K562 (cell line): Measurements from ENCODE around the gene UBALD2. TPM values are rescaled to one million over a fixed set of nuclear protein-coding genes. Genes with fewer than 3 reads are reported as not detected.

Source experiments
- IFI16 ChIP-seq: fragments of 250-450 bp; sonication (Bioruptor Pico); IDR thresholded peaks from 2 replicates; pipeline ENCODE4 v2.1.2; 2022; ENCODE audit warnings: mild to moderate bottlenecking, inconsistent platforms
- KDM2B ChIP-seq: fragments of 250-450 bp; sonication (Bioruptor Pico); IDR thresholded peaks from 2 replicates; pipeline ENCODE4 v1.8.0; 2021; ENCODE audit warnings: mild to moderate bottlenecking, moderate library complexity
- POLR2AphosphoS2 ChIP-seq: IDR thresholded peaks from 2 replicates; pipeline ENCODE4 v1.6.1; 2012; ENCODE audit warnings: low read length, improper control_type of control experiment
- RBBP5 ChIP-seq: fragments of 200-600 bp; sonication (generic); IDR thresholded peaks from 2 replicates; pipeline ENCODE4 v1.6.1; 2012; ENCODE audit warnings: borderline replicate concordance, mild to moderate bottlenecking, low read length, control low read depth, inconsistent platforms; ENCODE audit not compliant: insufficient read depth, poor library complexity, severe bottlenecking
- SIN3A ChIP-seq, 2 experiments: fragments of 150-350 bp in 1 of 2; IDR thresholded peaks; 2 replicates each; pipeline ENCODE4 v1.6.1; 2011 to 2016; ENCODE audit warnings: borderline replicate concordance in 2 of 2, low read depth in 2 of 2, low read length in 2 of 2, mild to moderate bottlenecking in 2 of 2, moderate library complexity in 2 of 2; ENCODE audit not compliant: control insufficient read depth in 1 of 2
- ZNF695 ChIP-seq: fragments of 450-650 bp; formaldehyde crosslinking; IDR thresholded peaks from 2 replicates; pipeline ENCODE4 v1.4.0; 2020; ENCODE audit warnings: mild to moderate bottlenecking, moderate library complexity
- polyA plus RNA-seq, 8 experiments: library from polyadenylated mRNA; depleted of rRNA in 4 of 8; stranded (reverse) in 5 of 8; unstranded in 3 of 8; fragments of >200 nt; fragmentation: Nextera tagmentation in 2 of 8; fragmentation: Illumina TruSeq in 1 of 8; extraction: Ambion mirVana in 2 of 8; extraction: Trizol in 1 of 8; gene quantifications; 2 replicates each; pipeline versions ENCODE4 v1.2.1 to v1.2.3, GENCODE V29; 2011 to 2014; ENCODE audit warnings: inconsistent platforms in 1 of 8, missing spikeins in 1 of 8
- total RNA-seq, 7 experiments: library from RNA; depleted of rRNA in 6 of 7; stranded (reverse); fragments of >200 nt in 6 of 7; fragmentation: Illumina TruSeq in 2 of 7; extraction: Trizol in 2 of 7; gene quantifications; 2 replicates each; pipeline versions ENCODE4 v1.2.1 to v1.2.3, GENCODE V29; 2011 to 2021; ENCODE audit warnings: low replicate concordance in 1 of 7
- TF ChIP-seq, protein P1 (sequence below): fragments of 200-600 bp; sonication (generic); IDR thresholded peaks from one replicate; pipeline ENCODE4 v1.6.1; 2012; ENCODE audit warnings: mild to moderate bottlenecking, low read depth, low read length, inconsistent platforms
- TF ChIP-seq, protein P2 (sequence below): fragments of 450-650 bp; IDR thresholded peaks from 2 replicates; pipeline ENCODE4 v1.6.1; 2016; ENCODE audit warnings: borderline replicate concordance
- TF ChIP-seq, protein P3 (sequence below): IDR thresholded peaks from 2 replicates; pipeline ENCODE4 v1.6.1; 2012; ENCODE audit warnings: low read depth, low read length, improper control_type of control experiment, borderline replicate concordance

Gene UBALD2
- total and polyA plus RNA-seq, 9 of the 15 experiments (the other 6 are each of a cell fraction or from before 2014, with no cell fraction given) = 2.3 to 94.1 (median 25.3) TPM

DNA sequence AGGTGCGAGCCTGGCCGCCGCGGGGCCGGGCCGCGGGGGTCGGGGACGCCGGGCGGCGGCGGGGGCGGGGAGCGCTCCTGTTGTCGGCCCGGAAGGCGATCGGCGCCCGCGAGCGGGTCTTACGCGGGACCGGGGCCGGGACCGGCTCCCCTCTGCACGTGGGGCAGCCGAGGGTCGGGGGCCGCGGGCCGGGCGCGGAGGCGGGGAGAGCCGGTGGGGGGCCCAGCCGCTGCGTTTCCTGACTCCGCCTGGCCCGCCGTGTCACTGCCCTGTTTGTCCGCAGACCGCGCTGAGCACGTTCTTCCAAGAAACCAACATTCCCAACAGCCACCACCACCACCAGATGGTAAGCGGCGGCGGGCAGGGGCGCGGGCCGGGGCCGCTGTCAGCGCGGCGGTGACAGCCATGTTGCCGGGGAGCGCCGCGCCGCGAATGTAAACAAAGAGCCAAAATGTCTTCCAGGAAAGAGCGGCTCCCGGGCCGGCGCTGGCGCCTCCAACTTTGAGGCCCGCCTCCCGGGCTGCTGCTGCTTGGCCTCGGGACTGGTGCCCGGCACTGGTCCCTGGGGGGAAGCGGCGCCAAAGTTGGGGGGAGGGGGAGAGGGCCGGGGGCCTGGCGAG, 586 bp downstream of the UBALD2 start (continued):
- TF ChIP-seq, protein P1, sequence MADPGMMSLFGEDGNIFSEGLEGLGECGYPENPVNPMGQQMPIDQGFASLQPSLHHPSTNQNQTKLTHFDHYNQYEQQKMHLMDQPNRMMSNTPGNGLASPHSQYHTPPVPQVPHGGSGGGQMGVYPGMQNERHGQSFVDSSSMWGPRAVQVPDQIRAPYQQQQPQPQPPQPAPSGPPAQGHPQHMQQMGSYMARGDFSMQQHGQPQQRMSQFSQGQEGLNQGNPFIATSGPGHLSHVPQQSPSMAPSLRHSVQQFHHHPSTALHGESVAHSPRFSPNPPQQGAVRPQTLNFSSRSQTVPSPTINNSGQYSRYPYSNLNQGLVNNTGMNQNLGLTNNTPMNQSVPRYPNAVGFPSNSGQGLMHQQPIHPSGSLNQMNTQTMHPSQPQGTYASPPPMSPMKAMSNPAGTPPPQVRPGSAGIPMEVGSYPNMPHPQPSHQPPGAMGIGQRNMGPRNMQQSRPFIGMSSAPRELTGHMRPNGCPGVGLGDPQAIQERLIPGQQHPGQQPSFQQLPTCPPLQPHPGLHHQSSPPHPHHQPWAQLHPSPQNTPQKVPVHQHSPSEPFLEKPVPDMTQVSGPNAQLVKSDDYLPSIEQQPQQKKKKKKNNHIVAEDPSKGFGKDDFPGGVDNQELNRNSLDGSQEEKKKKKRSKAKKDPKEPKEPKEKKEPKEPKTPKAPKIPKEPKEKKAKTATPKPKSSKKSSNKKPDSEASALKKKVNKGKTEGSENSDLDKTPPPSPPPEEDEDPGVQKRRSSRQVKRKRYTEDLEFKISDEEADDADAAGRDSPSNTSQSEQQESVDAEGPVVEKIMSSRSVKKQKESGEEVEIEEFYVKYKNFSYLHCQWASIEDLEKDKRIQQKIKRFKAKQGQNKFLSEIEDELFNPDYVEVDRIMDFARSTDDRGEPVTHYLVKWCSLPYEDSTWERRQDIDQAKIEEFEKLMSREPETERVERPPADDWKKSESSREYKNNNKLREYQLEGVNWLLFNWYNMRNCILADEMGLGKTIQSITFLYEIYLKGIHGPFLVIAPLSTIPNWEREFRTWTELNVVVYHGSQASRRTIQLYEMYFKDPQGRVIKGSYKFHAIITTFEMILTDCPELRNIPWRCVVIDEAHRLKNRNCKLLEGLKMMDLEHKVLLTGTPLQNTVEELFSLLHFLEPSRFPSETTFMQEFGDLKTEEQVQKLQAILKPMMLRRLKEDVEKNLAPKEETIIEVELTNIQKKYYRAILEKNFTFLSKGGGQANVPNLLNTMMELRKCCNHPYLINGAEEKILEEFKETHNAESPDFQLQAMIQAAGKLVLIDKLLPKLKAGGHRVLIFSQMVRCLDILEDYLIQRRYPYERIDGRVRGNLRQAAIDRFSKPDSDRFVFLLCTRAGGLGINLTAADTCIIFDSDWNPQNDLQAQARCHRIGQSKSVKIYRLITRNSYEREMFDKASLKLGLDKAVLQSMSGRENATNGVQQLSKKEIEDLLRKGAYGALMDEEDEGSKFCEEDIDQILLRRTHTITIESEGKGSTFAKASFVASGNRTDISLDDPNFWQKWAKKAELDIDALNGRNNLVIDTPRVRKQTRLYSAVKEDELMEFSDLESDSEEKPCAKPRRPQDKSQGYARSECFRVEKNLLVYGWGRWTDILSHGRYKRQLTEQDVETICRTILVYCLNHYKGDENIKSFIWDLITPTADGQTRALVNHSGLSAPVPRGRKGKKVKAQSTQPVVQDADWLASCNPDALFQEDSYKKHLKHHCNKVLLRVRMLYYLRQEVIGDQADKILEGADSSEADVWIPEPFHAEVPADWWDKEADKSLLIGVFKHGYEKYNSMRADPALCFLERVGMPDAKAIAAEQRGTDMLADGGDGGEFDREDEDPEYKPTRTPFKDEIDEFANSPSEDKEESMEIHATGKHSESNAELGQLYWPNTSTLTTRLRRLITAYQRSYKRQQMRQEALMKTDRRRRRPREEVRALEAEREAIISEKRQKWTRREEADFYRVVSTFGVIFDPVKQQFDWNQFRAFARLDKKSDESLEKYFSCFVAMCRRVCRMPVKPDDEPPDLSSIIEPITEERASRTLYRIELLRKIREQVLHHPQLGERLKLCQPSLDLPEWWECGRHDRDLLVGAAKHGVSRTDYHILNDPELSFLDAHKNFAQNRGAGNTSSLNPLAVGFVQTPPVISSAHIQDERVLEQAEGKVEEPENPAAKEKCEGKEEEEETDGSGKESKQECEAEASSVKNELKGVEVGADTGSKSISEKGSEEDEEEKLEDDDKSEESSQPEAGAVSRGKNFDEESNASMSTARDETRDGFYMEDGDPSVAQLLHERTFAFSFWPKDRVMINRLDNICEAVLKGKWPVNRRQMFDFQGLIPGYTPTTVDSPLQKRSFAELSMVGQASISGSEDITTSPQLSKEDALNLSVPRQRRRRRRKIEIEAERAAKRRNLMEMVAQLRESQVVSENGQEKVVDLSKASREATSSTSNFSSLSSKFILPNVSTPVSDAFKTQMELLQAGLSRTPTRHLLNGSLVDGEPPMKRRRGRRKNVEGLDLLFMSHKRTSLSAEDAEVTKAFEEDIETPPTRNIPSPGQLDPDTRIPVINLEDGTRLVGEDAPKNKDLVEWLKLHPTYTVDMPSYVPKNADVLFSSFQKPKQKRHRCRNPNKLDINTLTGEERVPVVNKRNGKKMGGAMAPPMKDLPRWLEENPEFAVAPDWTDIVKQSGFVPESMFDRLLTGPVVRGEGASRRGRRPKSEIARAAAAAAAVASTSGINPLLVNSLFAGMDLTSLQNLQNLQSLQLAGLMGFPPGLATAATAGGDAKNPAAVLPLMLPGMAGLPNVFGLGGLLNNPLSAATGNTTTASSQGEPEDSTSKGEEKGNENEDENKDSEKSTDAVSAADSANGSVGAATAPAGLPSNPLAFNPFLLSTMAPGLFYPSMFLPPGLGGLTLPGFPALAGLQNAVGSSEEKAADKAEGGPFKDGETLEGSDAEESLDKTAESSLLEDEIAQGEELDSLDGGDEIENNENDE = no peak
- TF ChIP-seq, protein P2, sequence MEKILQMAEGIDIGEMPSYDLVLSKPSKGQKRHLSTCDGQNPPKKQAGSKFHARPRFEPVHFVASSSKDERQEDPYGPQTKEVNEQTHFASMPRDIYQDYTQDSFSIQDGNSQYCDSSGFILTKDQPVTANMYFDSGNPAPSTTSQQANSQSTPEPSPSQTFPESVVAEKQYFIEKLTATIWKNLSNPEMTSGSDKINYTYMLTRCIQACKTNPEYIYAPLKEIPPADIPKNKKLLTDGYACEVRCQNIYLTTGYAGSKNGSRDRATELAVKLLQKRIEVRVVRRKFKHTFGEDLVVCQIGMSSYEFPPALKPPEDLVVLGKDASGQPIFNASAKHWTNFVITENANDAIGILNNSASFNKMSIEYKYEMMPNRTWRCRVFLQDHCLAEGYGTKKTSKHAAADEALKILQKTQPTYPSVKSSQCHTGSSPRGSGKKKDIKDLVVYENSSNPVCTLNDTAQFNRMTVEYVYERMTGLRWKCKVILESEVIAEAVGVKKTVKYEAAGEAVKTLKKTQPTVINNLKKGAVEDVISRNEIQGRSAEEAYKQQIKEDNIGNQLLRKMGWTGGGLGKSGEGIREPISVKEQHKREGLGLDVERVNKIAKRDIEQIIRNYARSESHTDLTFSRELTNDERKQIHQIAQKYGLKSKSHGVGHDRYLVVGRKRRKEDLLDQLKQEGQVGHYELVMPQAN = no peak
- TF ChIP-seq ZNF695 (CRISPR knock-in tag) = no peak
- TF ChIP-seq, protein P3, sequence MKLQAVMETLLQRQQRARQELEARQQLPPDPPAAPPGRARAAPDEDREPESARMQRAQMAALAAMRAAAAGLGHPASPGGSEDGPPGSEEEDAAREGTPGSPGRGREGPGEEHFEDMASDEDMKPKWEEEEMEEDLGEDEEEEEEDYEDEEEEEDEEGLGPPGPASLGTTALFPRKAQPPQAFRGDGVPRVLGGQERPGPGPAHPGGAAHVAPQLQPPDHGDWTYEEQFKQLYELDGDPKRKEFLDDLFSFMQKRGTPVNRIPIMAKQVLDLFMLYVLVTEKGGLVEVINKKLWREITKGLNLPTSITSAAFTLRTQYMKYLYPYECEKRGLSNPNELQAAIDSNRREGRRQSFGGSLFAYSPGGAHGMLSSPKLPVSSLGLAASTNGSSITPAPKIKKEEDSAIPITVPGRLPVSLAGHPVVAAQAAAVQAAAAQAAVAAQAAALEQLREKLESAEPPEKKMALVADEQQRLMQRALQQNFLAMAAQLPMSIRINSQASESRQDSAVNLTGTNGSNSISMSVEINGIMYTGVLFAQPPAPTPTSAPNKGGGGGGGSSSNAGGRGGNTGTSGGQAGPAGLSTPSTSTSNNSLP = no peak
- 0 out of 2 replicates have a peak, but pooled peaks have one; percentile 11 for TF ChIP-seq KDM2B
- TF ChIP-seq RBBP5 = peak; percentile 81
- TF ChIP-seq SIN3A (IDR thresholded peaks at IDR 0.05; ENCODE audit: borderline replicate concordance in 2 of 2, control insufficient read depth in 1 of 2, low read depth in 2 of 2, low read length in 2 of 2) = peak; percentile 54; a peak in 3 of 4 replicates
- TF ChIP-seq IFI16 (CRISPR knock-in tag) = no peak
- TF ChIP-seq POLR2AphosphoS2 = no peak
